Skeletal muscle cell (primary cell): ENCODE results near the gene BNIP2.

Source experiments
- DNase-seq: peaks from one replicate; pipeline ENCODE4 v3.0.0-alpha.2; 2010; ENCODE audit warnings: low read depth
- H3K4me3 ChIP-seq: 2 replicates; pipeline ENCODE4 v1.5.1; 2011; ENCODE audit warnings: low read depth, mild to moderate bottlenecking, control low read depth, low read length, moderate library complexity

BNIP2 gene

GRCh38 chr15:59691194-59691805, 2.2 kb upstream of the BNIP2 start:
- H3K4me3 ChIP-seq = no peak overlapping the region
- no peak for DNase-seq

- peak overlapping the region; percentile 98 for H3K4me3 ChIP-seq
- DNase-seq = no peak
Measured at GRCh38 chr15:59689626-59690236, 611 bp upstream of the BNIP2 start.

GRCh38 chr15:59688423-59688781, 718 bp downstream of the BNIP2 start:
- no peak for DNase-seq
- H3K4me3 ChIP-seq = peak overlapping the region; percentile 98

- peak overlapping the region; percentile 98 for H3K4me3 ChIP-seq
- DNase-seq = no peak
Measured at GRCh38 chr15:59687836-59688235, 1.3 kb downstream of the BNIP2 start.

GRCh38 chr15:59686389-59686788, 2.7 kb downstream of the BNIP2 start:
- H3K4me3 ChIP-seq = no peak overlapping the region
- DNase-seq = no peak

- H3K4me3 ChIP-seq = no peak overlapping the region
- DNase-seq = no peak
Measured at GRCh38 chr15:59685737-59686297, 3.3 kb downstream of the BNIP2 start.

GRCh38 chr15:59680870-59681269, 8.2 kb downstream of the BNIP2 start:
- DNase-seq = no peak
- H3K4me3 ChIP-seq = no peak overlapping the region

GRCh38 chr15:59680346-59680745, 8.8 kb downstream of the BNIP2 start:
- no peak for DNase-seq
- no peak overlapping the region for H3K4me3 ChIP-seq

- DNase-seq = no peak
- no peak overlapping the region for H3K4me3 ChIP-seq
Measured at GRCh38 chr15:59678620-59679019, 10.5 kb downstream of the BNIP2 start.

- no peak overlapping the region for H3K4me3 ChIP-seq
- no peak for DNase-seq
Measured at GRCh38 chr15:59678172-59678571, 10.9 kb downstream of the BNIP2 start.

- no peak overlapping the region for H3K4me3 ChIP-seq
- no peak for DNase-seq
Measured at GRCh38 chr15:59676565-59676964, 12.6 kb downstream of the BNIP2 start.

GRCh38 chr15:59674361-59674877, 14.7 kb downstream of the BNIP2 start:
- H3K4me3 ChIP-seq = no peak overlapping the region
- no peak for DNase-seq

GRCh38 chr15:59668556-59668955, 20.6 kb downstream of the BNIP2 start:
- no peak overlapping the region for H3K4me3 ChIP-seq
- no peak for DNase-seq

- DNase-seq = peak; percentile 41
- H3K4me3 ChIP-seq = no peak overlapping the region
Measured at GRCh38 chr15:59662260-59662659, 26.9 kb downstream of the BNIP2 start.

GRCh38 chr15:59659366-59659765, 29.8 kb downstream of the BNIP2 start:
- no peak for DNase-seq

GRCh38 chr15:59657635-59658125, 31.4 kb downstream of the BNIP2 start:
- peak overlapping the region; percentile 83 for H3K4me3 ChIP-seq

More at GRCh38 chr15:59659366-59659765, 29.8 kb downstream of the BNIP2 start:
- no peak overlapping the region for H3K4me3 ChIP-seq

GRCh38 chr15:59656897-59657634, 32.1 kb downstream of the BNIP2 start, which contains the start of gene GTF2A2:
TSS of gene GTF2A2 (minus strand) at chr15:59657515. CDS start at chr15:59652277, 5,238 bp downstream.
- DNase-seq = peak; percentile 83
- peak within 1 kb of the TSS; percentile 83 for H3K4me3 ChIP-seq

More at GRCh38 chr15:59657635-59658125, 31.4 kb downstream of the BNIP2 start:
- no peak for DNase-seq

- no peak overlapping the region for H3K4me3 ChIP-seq
- DNase-seq = no peak
Measured at GRCh38 chr15:59654046-59654445, 35.1 kb downstream of the BNIP2 start.

- DNase-seq = no peak
Measured at GRCh38 chr15:59649603-59650002, 39.5 kb downstream of the BNIP2 start.

GRCh38 chr15:59647085-59647484, 42.0 kb downstream of the BNIP2 start:
- DNase-seq = no peak
- no peak overlapping the region for H3K4me3 ChIP-seq

More at GRCh38 chr15:59649603-59650002, 39.5 kb downstream of the BNIP2 start:
- H3K4me3 ChIP-seq = no peak overlapping the region
